HepG2 (cell line): Measurements from ENCODE around the gene VAMP2. TPM values are rescaled to one million over a fixed set of nuclear protein-coding genes. Genes with fewer than 3 reads are reported as not detected.

Experiments
- ATAC-seq: fragments of 200-7000 bp; cut with Tn5 transposase; 3 replicates; pipeline ENCODE4 v1.9.1; 2020; ENCODE audit warnings: mild to moderate bottlenecking, moderate library complexity
- BruUV-seq: library from RNA; stranded (reverse); fragments of 400-500 nt; replicated peaks from 2 replicates; lab custom pipeline; 2021; lab: Mats Ljungman, UMichigan
- CTCF ChIA-PET: fragments of 300-600 bp; formaldehyde crosslinking; extraction: SDS; loops from one replicate; lab custom pipeline; 2021; ENCODE audit warnings: low total read pairs, inconsistent platforms, low intra/inter-chr PET ratio; lab: Yijun Ruan, JAX
- POLR2A ChIA-PET: fragments of 350-600 bp; sonication (Branson Sonifier 250); formaldehyde crosslinking; loops from one replicate; lab custom pipeline; 2020; ENCODE audit warnings: antibody characterized with exemption, inconsistent platforms; lab: Yijun Ruan, JAX
- DNase-seq: peaks from one replicate; pipeline ENCODE4 v3.0.0-alpha.2; 2015; ENCODE audit warnings: low spot score
- FAIRE-seq: peaks from 3 replicates; lab custom pipeline; 2011; peaks lifted over from hg19 to GRCh38; lab: Jason Lieb, UNC
- H2AFZ ChIP-seq: one replicate; pipeline ENCODE4 v1.6.1; 2011; ENCODE audit warnings: low read length, inconsistent platforms
- H3K27ac ChIP-seq: fragments of 300-600 bp; 3 replicates; pipeline ENCODE4 v1.8.0; 2011; ENCODE audit warnings: mixed run types, mild to moderate bottlenecking, mixed read lengths, low read length, inconsistent platforms; ENCODE audit not compliant: insufficient read depth; ENCODE audit errors: extremely low read length
- H3K27me3 ChIP-seq, 2 experiments: fragments of 200-600 bp in 1 of 2; 2 replicates in 1 of 2; 3 replicates in 1 of 2; pipeline versions ENCODE4 v1.6.0 to v1.8.0; 2011; ENCODE audit warnings: low read length in 2 of 2, mild to moderate bottlenecking in 2 of 2, moderate library complexity in 2 of 2, inconsistent platforms in 1 of 2; ENCODE audit not compliant: insufficient read depth in 2 of 2, control insufficient read depth in 1 of 2
- H3K36me3 ChIP-seq, 2 experiments: fragments of 200-600 bp in 1 of 2; replicated peaks in 1 of 2; 2 replicates in 1 of 2; 3 replicates in 1 of 2; pipeline versions ENCODE4 v1.5.1 to v1.8.0; 2011; ENCODE audit warnings: low read length in 2 of 2, inconsistent platforms in 1 of 2; ENCODE audit not compliant: insufficient read depth in 2 of 2, control insufficient read depth in 1 of 2
- H3K4me1 ChIP-seq: 2 replicates; pipeline ENCODE4 v1.5.1; 2012; ENCODE audit warnings: low read length, inconsistent platforms; ENCODE audit not compliant: insufficient read depth
- H3K4me2 ChIP-seq: 2 replicates; pipeline ENCODE4 v1.6.0; 2011; ENCODE audit warnings: low read depth, low read length, inconsistent platforms
- H3K4me3 ChIP-seq, 3 experiments: fragments of 200-600 bp in 1 of 3; sonication (generic), shearing (Covaris generic) in 1 of 3; replicated peaks in 1 of 3; 2 replicates each; pipeline ENCODE4 v1.5.1; 2011 to 2016; ENCODE audit warnings: low read length in 3 of 3, inconsistent platforms in 2 of 3, low read depth in 2 of 3, mild to moderate bottlenecking in 2 of 3, control low read depth in 1 of 3, mixed read lengths in 1 of 3; ENCODE audit not compliant: insufficient read depth in 1 of 3
- H3K79me2 ChIP-seq: one replicate; pipeline ENCODE4 v1.6.1; 2011; ENCODE audit warnings: low read length, inconsistent platforms; ENCODE audit not compliant: insufficient read depth
- H3K9ac ChIP-seq: 2 replicates; pipeline ENCODE4 v1.6.0; 2011; ENCODE audit warnings: mild to moderate bottlenecking, low read depth, low read length, inconsistent platforms; ENCODE audit not compliant: insufficient read depth
- H3K9me3 ChIP-seq: 2 replicates; pipeline ENCODE4 v1.5.1; 2012; ENCODE audit warnings: mild to moderate bottlenecking, low read length
- H4K20me1 ChIP-seq: 2 replicates; pipeline ENCODE4 v1.6.0; 2011; ENCODE audit warnings: inconsistent platforms, mild to moderate bottlenecking, low read length, moderate library complexity; ENCODE audit not compliant: insufficient read depth
- CSRNP1 ChIP-seq: sonication (generic); formaldehyde crosslinking; IDR thresholded peaks from 2 replicates; pipeline ENCODE4 v1.8.1; 2023; ENCODE audit warnings: mild to moderate bottlenecking, missing genetic modification reagents
- HOXA3 ChIP-seq: sonication (generic); formaldehyde crosslinking; IDR thresholded peaks from 2 replicates; pipeline ENCODE4 v1.5.0; 2020; ENCODE audit warnings: missing genetic modification reagents
- JDP2 ChIP-seq: sonication (generic); formaldehyde crosslinking; IDR thresholded peaks from 2 replicates; pipeline ENCODE4 v1.8.1; 2022; ENCODE audit warnings: missing genetic modification reagents, borderline replicate concordance
- KLF12 ChIP-seq: sonication (generic); formaldehyde crosslinking; IDR thresholded peaks from 2 replicates; pipeline ENCODE4 v1.4.0; 2020; ENCODE audit warnings: missing genetic modification reagents, borderline replicate concordance
- PBX2 ChIP-seq: IDR thresholded peaks from 2 replicates; pipeline ENCODE4 v1.6.1; 2016; ENCODE audit warnings: control low read depth
- RCOR2 ChIP-seq: IDR thresholded peaks from 2 replicates; pipeline ENCODE4 v1.6.1; 2016; ENCODE audit warnings: missing biosample characterization, missing genetic modification reagents
- SMAD9 ChIP-seq: sonication (generic); formaldehyde crosslinking; IDR thresholded peaks from 2 replicates; pipeline ENCODE4 v1.5.1; 2020; ENCODE audit warnings: mild to moderate bottlenecking, missing genetic modification reagents
- SNAPC2 ChIP-seq: sonication (generic); formaldehyde crosslinking; IDR thresholded peaks from 2 replicates; pipeline ENCODE4 v1.8.1; 2022; ENCODE audit warnings: mild to moderate bottlenecking, missing genetic modification reagents
- SP1 ChIP-seq, 2 experiments: fragments of 450-650 bp in 1 of 2; sonication (generic) in 1 of 2; formaldehyde crosslinking in 1 of 2; IDR thresholded peaks; 2 replicates each; pipeline versions ENCODE4 v1.4.0 to v1.6.1; 2016 to 2020; ENCODE audit warnings: missing genetic modification reagents in 1 of 2
- SUZ12 ChIP-seq: fragments of 150-350 bp; IDR thresholded peaks from 2 replicates; pipeline ENCODE4 v1.6.1; 2014; ENCODE audit warnings: low read depth, low read length
- ZC3H4 ChIP-seq: sonication (generic); formaldehyde crosslinking; IDR thresholded peaks from 2 replicates; pipeline ENCODE4 v1.4.0; 2020; ENCODE audit warnings: missing genetic modification reagents, borderline replicate concordance
- ZFP62 ChIP-seq: sonication (generic); formaldehyde crosslinking; IDR thresholded peaks from 2 replicates; pipeline ENCODE4 v1.4.0; 2020; ENCODE audit warnings: missing genetic modification reagents
- ZNF383 ChIP-seq: sonication (generic); formaldehyde crosslinking; IDR thresholded peaks from 2 replicates; pipeline ENCODE4 v1.4.0; 2020; ENCODE audit warnings: missing genetic modification reagents, mild to moderate bottlenecking, borderline replicate concordance
- ZNF800 ChIP-seq: sonication (generic); formaldehyde crosslinking; IDR thresholded peaks from 2 replicates; pipeline ENCODE4 v1.4.0; 2020; ENCODE audit warnings: missing genetic modification reagents
- WGBS: methylation state at CpG from one replicate; pipeline ENCODE4 v1.1.6; 2017; ENCODE audit warnings: low lambda C conversion rate; 5-methylcytosine and 5-hydroxymethylcytosine counted together
- in situ Hi-C: cut with HindIII; loops from 2 replicates; pipeline ENCODE4 v1.10.0; 2017; ENCODE audit warnings: low pct_unique_long_range_greater_than_20kb; ENCODE audit not compliant: extremely low pct_ligation_motif_present
- intact Hi-C: fragments of 100-400 bp; cut with micrococcal nuclease; formaldehyde crosslinking; loops from one replicate; pipeline ENCODE4 v1.10.0; 2022; ENCODE audit not compliant: unreplicated experiment
- polyA plus RNA-seq, 8 experiments: library from polyadenylated mRNA; depleted of rRNA in 3 of 8; stranded (reverse) in 7 of 8; unstranded in 1 of 8; fragments of >200 nt; fragmentation: Illumina TruSeq in 4 of 8; extraction: Trizol in 4 of 8; gene quantifications; 2 replicates each; pipeline versions ENCODE4 v1.2.1 to v1.2.3, GENCODE V29; 2011 to 2016; ENCODE audit warnings: low read depth in 4 of 8, missing spikeins in 1 of 8, mixed read lengths in 1 of 8; ENCODE audit not compliant: insufficient read depth in 1 of 8
- total RNA-seq, 5 experiments: library from RNA; depleted of rRNA; stranded (reverse); fragments of >200 nt; fragmentation: Illumina TruSeq; extraction: Trizol; gene quantifications; 2 replicates each; pipeline ENCODE4 v1.2.3, GENCODE V29; 2016; ENCODE audit warnings: low read depth in 1 of 5

Gene VAMP2
- total and polyA plus RNA-seq, 2 of the 13 experiments (the other 11 are each of a cell fraction or from before 2014, with no cell fraction given): 3.9 to 17.2 TPM

- no peak overlapping the region for H3K4me2 ChIP-seq
- POLR2A ChIA-PET: interaction anchor here (1.0 to 3.2 kb wide), 4 partner anchors 14 to 33 kb away, joined by 4 to 18 read pairs (median 10); no protein-coding TSS in a partner anchor
- no peak overlapping the region for H3K27ac ChIP-seq
Observed at GRCh38 chr17:8140065-8141029, 22.4 kb downstream of the VAMP2 start.

More at GRCh38 chr17:8140065-8141029, 22.4 kb downstream of the VAMP2 start:
- no peaks in the 10 kb centered on the region for H3K9me3 ChIP-seq
- FAIRE-seq: no peak
- ATAC-seq: no peak
- 0 out of 2 replicates have a peak, but pooled peaks cover 3% of the 10 kb centered on the region for H4K20me1 ChIP-seq
- no peak for DNase-seq
- no TSS peak for BruUV-seq
- H3K27me3 ChIP-seq: no peaks in the 10 kb centered on the region; a peak in 1 of 5 replicates
- H3K4me3 ChIP-seq: no peak overlapping the region
- H3K36me3 ChIP-seq: peaks cover 1 to 12% of the 10 kb centered on the region in 2 experiments; a peak in 2 of 5 replicates
- H3K4me1 ChIP-seq: peaks cover 29% of the 10 kb centered on the region
- CTCF ChIA-PET: no interaction called here
- in situ Hi-C loops (no loop called here), intact Hi-C loops (no loop called here)
- no peak overlapping the region for H3K9ac ChIP-seq
- TF ChIP-seq ZC3H4 (CRISPR knock-in tag): no peak
- no peak for TF ChIP-seq PBX2 (CRISPR knock-in tag)
- no peak for TF ChIP-seq KLF12
- TF ChIP-seq ZFP62 (CRISPR knock-in tag): no peak
- no peak for TF ChIP-seq JDP2 (CRISPR knock-in tag)
- TF ChIP-seq ZNF383 (CRISPR knock-in tag): no peak
- TF ChIP-seq SNAPC2 (CRISPR knock-in tag): no peak
- TF ChIP-seq ZNF800 (CRISPR knock-in tag): no peak
- no peak for TF ChIP-seq RCOR2
- TF ChIP-seq SMAD9: no peak
- TF ChIP-seq CSRNP1: no peak
- TF ChIP-seq SUZ12: no peak
- TF ChIP-seq HOXA3 (CRISPR knock-in tag): no peak
- TF ChIP-seq SP1 (IDR thresholded peaks at IDR 0.05): no peak
- TF ChIP-seq SP1 (CRISPR knock-in tag; IDR thresholded peaks at IDR 0.05): no peak
- no peak overlapping the region for H2AFZ ChIP-seq
- H3K79me2 ChIP-seq: no peaks in the 10 kb centered on the region
- 92% methylated on average over 16 of the region's 18 CpGs for WGBS
